ENCODE results near the gene HOXD11.

The HOXD11 gene

DNA sequence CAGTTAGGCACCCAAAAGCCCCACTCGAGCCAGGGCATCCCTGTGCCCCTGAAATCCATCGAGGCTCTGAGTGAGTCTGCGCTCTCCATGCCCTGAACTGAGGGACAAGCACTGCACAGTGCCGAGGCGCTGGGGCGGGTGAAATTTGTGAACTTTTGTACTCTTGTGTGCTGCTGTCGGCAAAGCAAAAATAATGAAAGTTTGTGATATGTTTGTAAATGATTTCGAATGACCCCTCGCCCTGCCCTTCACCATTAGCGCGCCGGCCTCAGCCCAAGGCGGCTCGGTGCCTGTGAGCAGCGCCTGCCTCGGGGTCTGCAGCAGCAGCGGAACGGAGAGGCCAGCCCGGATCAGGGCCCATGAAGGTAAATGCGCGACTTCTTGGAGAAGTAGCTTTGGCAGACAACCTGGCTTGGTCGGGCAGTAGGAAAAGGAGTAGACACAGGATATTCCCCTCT is 42.4 kb downstream of the HOXD11 start:
- DNase-seq (ENCODE audit: low spot score), result no peak

GRCh38 chr2:176149939-176150583 is 43.0 kb downstream of the HOXD11 start:
- no peak for DNase-seq (ENCODE audit: low spot score)

- no peak for DNase-seq (ENCODE audit: low spot score)
Observed at GRCh38 chr2:176150584-176151441, 43.7 kb downstream of the HOXD11 start.

DNA sequence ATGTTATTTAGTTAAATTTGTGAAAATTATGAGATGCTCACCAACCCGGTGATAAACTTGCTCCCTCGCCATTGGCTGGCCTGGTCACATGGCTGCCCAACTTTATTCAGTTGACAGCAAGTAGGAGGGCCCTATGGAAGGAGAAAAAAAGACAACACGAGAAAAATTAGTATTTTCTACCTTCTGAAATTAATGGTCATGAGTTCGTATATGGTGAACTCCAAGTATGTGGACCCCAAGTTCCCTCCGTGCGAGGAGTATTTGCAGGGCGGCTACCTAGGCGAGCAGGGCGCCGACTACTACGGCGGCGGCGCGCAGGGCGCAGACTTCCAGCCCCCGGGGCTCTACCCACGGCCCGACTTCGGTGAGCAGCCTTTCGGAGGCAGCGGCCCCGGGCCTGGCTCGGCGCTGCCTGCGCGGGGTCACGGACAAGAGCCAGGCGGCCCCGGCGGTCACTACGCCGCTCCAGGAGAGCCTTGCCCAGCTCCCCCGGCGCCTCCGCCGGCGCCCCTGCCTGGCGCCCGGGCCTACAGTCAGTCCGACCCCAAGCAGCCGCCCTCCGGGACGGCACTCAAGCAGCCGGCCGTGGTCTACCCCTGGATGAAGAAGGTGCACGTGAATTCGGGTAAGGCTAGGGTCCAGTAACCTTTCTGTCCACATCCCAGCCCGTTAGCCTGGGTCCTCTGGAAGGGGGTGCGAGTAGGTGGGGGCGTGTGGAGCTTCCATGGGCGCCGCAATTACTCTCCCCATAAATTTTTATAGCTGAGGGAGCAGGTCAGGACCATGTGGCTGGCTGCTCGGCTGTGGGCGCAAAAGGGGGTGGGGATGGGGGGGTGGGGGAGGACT is 44.6 kb downstream of the HOXD11 start, which contains the start of gene HOXD4:
Gene HOXD4, plus strand, starts transcription at position 109 of the 846 bp plus-strand sequence. Its CDS starts 84 bp downstream, at position 193.
- DNase-seq (ENCODE audit: low spot score), result no peak

- no peak for DNase-seq (ENCODE audit: low spot score)
Observed at GRCh38 chr2:176152350-176153181, 45.5 kb downstream of the HOXD11 start.

DNA sequence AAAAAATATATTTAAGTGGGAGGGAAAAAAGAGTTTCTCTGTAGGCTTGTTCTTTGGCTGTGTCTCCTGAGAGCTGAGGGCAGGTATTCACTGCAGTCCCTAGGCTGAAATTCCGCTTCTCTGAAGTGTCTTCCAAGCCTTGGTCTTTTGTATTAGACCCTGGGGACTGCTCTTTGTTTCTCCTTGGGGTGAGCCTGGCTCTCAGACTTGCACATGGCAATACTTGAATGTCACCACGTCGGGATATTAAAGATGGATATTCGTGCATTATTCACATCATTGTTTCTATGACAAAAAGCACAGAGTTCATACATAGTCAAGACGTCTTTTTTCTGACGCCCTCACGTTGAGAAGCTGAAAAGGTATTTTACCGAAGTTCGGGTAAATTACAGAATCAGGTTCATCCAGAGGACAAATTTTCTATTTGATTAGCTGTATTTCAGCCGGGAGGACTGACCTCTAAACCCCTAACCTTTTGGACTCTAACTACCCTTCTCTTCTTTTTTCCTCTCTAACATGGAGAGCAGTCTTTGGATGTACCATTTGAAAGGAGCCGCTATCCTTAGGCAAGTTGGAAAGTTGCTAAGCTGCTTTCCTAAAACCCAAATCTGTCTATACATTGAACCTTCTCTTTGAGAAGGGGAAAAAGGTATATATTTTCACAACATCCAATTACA is 47.6 kb downstream of the HOXD11 start:
- no peak for DNase-seq (ENCODE audit: low spot score)

GRCh38 chr2:176155356-176156044 is 48.4 kb downstream of the HOXD11 start:
- DNase-seq (ENCODE audit: low spot score), result no peak

GRCh38 chr2:176156301-176156806 is 49.3 kb downstream of the HOXD11 start:
- DNase-seq (ENCODE audit: low spot score), result no peak

DNA sequence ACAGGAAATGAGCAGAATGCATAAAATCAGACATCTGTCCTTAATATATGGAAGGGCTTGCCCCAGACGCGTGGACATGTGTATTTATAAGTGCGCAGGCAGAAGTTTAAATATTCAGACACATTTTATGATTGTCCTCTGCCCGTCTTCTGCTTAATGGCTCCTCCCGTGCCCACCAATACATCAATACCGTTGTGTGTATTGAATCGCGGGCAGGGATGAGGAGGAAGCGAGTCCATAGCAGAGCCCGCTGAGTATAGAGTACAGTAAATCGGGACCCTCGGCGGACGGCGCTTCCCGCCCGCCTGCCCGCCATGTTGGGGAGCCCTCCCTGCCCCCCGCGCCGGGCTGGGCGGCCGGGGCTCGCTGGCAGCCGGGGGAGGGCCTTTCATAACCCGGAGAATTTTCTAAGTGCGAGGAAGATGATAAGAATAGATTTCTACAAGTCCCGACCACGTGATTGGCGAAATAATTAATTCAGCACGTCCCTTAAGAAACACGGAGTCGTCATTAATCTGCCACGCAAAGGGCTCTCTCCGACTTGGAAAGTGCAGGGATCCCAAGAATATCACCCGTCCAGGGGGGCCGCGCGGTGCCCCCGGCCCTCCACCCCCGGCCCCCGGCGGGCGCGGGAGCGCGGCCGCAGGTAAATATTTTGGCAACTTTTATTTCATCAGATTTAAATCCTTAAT is 49.9 kb downstream of the HOXD11 start, which contains the start of gene HOXD3:
Gene HOXD3, plus strand, starts transcription at position 501 of the 692 bp plus-strand sequence. CDS start 11,808 bp downstream, outside the sequence.
- DNase-seq (ENCODE audit: low spot score), result no peak

DNA sequence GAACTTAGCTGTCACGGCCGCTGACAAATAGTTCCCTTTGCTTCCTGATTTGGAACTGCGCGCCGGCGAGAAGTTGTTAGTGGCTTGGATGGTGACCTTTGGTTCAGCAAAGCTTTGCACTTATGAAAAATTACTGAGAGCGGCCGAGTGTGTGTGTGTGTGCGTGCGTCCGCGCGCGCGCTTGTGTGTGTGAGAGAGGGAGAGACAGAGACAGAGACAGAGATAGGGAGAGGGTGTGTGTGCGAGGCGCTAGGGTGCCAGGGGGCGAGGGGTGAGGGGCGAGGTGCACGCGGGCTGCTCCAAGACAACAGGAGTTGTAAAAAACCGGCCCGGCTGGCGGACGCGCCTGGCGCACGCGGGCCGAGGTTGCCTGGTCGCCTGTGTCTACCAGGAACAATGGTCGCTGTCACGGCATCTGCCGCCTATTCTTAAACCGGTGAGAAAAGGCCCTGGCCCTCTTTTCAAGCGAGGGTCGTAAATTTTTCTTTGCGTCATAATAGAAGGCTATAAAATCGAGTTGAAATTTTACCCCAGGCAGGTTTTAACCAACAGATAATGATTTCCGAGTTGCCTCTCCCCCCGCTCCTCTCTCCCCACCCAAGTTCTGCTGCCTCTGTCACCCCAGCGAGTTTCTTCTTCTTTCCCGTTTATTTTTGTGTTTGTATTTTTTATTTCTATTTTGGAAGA is 50.6 kb downstream of the HOXD11 start:
- no peak for DNase-seq (ENCODE audit: low spot score)

DNA sequence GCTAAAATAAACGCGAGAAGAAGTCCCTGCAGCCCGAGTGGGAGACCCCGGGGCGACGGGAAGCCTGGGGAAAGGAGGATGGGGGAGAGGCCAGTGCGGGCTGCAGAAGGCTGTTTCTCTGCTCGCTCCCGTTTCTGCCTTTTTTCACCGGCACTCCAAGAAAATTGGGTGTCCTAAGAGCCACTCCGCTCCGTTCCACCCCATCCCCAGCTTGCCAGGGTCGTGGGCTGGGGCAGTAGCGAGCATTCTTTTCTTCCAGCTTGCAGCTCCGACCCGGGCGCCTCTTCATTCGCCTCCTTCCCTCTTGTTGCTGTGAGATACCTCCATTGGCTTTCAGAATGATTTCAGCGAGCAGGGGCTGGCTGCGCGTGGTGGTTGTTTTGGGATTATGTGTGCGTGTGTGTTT is 51.1 kb downstream of the HOXD11 start:
- DNase-seq (ENCODE audit: low spot score), result no peak

- no peak for DNase-seq (ENCODE audit: low spot score)
Observed at GRCh38 chr2:176158855-176159662, 52.0 kb downstream of the HOXD11 start.

All from iPS-NIHi11 (cell line).